Endothelial cell of umbilical vein (primary cell): ENCODE results near the gene VIT. TPM values are rescaled to one million over a fixed set of nuclear protein-coding genes. Genes with fewer than 3 reads are reported as not detected.

ENCODE experiments used
- BruUV-seq: library from RNA; stranded (reverse); fragments of 400-500 nt; replicated peaks from 2 replicates; lab custom pipeline; 2021; lab: Mats Ljungman, UMichigan
- CTCF ChIA-PET: fragments of 300-600, 350-600 bp; sonication (Branson Sonifier 250); formaldehyde crosslinking; loops from one replicate; lab custom pipeline; 2021; ENCODE audit warnings: antibody characterized with exemption, inconsistent platforms; lab: Charles Lee
- POLR2A ChIA-PET: fragments of 300-600, 350-600 bp; sonication (Branson Sonifier 250); formaldehyde crosslinking; loops from one replicate; lab custom pipeline; 2021; ENCODE audit warnings: antibody characterized with exemption, inconsistent platforms; lab: Charles Lee
- DNase-seq: peaks from one replicate; pipeline ENCODE4 v3.0.0-alpha.2; 2011; ENCODE audit warnings: low read depth, low spot score
- FAIRE-seq: peaks from 2 replicates; lab custom pipeline; 2011; peaks lifted over from hg19 to GRCh38; lab: Jason Lieb, UNC
- H2AFZ ChIP-seq: 2 replicates; pipeline ENCODE4 v1.6.0; 2012; ENCODE audit warnings: low read depth, low read length, control low read depth, inconsistent platforms
- H3K27ac ChIP-seq: 2 replicates; pipeline ENCODE4 v1.5.1; 2011; ENCODE audit warnings: low read depth, mild to moderate bottlenecking, control low read depth, low read length, moderate library complexity; ENCODE audit not compliant: insufficient read depth
- H3K27me3 ChIP-seq, 2 experiments: 2 replicates each; pipeline versions ENCODE4 v1.6.0 to v1.6.1; 2011; ENCODE audit warnings: low read length in 2 of 2, mixed read lengths in 1 of 2; ENCODE audit not compliant: control insufficient read depth in 2 of 2, insufficient read depth in 2 of 2
- H3K36me3 ChIP-seq, 2 experiments: 2 replicates in 1 of 2; 3 replicates in 1 of 2; pipeline ENCODE4 v1.5.1; 2011; ENCODE audit warnings: low read length in 2 of 2, mild to moderate bottlenecking in 1 of 2, moderate library complexity in 1 of 2; ENCODE audit not compliant: control insufficient read depth in 2 of 2, insufficient read depth in 2 of 2; ENCODE audit errors: extremely low read depth in 1 of 2
- H3K4me1 ChIP-seq: 3 replicates; pipeline ENCODE4 v1.5.1; 2011; ENCODE audit warnings: mild to moderate bottlenecking, low read length; ENCODE audit not compliant: control insufficient read depth, insufficient read depth; ENCODE audit errors: extremely low read depth
- H3K4me2 ChIP-seq: 2 replicates; pipeline ENCODE4 v1.6.1; 2011; ENCODE audit warnings: low read length, control low read depth, mixed read lengths; ENCODE audit not compliant: insufficient read depth
- H3K4me3 ChIP-seq, 3 experiments: fragments of 200-600 bp in 1 of 3; sonication (generic), shearing (Covaris generic) in 1 of 3; replicated peaks in 1 of 3; 2 replicates each; pipeline ENCODE4 v1.5.1; 2011 to 2016; ENCODE audit warnings: control low read depth in 3 of 3, low read length in 3 of 3, mild to moderate bottlenecking in 2 of 3, inconsistent platforms in 1 of 3, low read depth in 1 of 3, moderate library complexity in 1 of 3; ENCODE audit not compliant: insufficient read depth in 1 of 3
- H3K79me2 ChIP-seq: 2 replicates; pipeline ENCODE4 v1.6.0; 2012; ENCODE audit warnings: low read length, inconsistent platforms; ENCODE audit not compliant: control insufficient read depth, insufficient read depth
- H3K9ac ChIP-seq: replicated peaks from 2 replicates; pipeline ENCODE3; 2011; ENCODE audit warnings: low read length, control low read depth; ENCODE audit not compliant: insufficient read depth; ENCODE audit errors: extremely low read depth
- H3K9me1 ChIP-seq: replicated peaks from 3 replicates; pipeline ENCODE4 v1.6.0; 2011; ENCODE audit warnings: mild to moderate bottlenecking, low read length; ENCODE audit not compliant: control insufficient read depth, insufficient read depth; ENCODE audit errors: extremely low read depth
- H3K9me3 ChIP-seq: replicated peaks from 2 replicates; pipeline ENCODE4 v1.5.1; 2012; ENCODE audit warnings: low read length, inconsistent platforms; ENCODE audit not compliant: control insufficient read depth, insufficient read depth
- H4K20me1 ChIP-seq: replicated peaks from 2 replicates; pipeline ENCODE3; 2011; ENCODE audit warnings: mild to moderate bottlenecking, low read length; ENCODE audit not compliant: control insufficient read depth, insufficient read depth; ENCODE audit errors: extremely low read depth
- EZH2 ChIP-seq: IDR thresholded peaks from 2 replicates; pipeline ENCODE4 v1.6.1; 2012; ENCODE audit warnings: borderline replicate concordance, low read depth, mild to moderate bottlenecking, moderate library complexity, low read length, inconsistent platforms; ENCODE audit not compliant: severe bottlenecking
- FOS ChIP-seq: IDR thresholded peaks from 2 replicates; pipeline ENCODE4 v1.6.1; 2011; ENCODE audit warnings: mild to moderate bottlenecking, low read length, moderate library complexity, borderline replicate concordance; ENCODE audit not compliant: insufficient read depth
- GATA2 ChIP-seq: IDR thresholded peaks from 2 replicates; pipeline ENCODE4 v1.7.0; 2011; ENCODE audit warnings: low read depth, mild to moderate bottlenecking, moderate library complexity, mixed read lengths, low read length; ENCODE audit not compliant: insufficient read length, insufficient read depth
- JUN ChIP-seq: IDR thresholded peaks from 2 replicates; pipeline ENCODE4 v1.6.1; 2011; ENCODE audit warnings: borderline replicate concordance, low read depth; ENCODE audit not compliant: insufficient read length, insufficient read depth
- MYC ChIP-seq: IDR thresholded peaks from one replicate; pipeline ENCODE4 v1.6.1; 2011; ENCODE audit warnings: mild to moderate bottlenecking, low read depth, low read length
- POLR2A ChIP-seq: IDR thresholded peaks from 2 replicates; pipeline ENCODE4 v1.6.1; 2012; ENCODE audit warnings: low read depth, mild to moderate bottlenecking, control low read depth, low read length
- POLR2AphosphoS5 ChIP-seq: IDR thresholded peaks from 2 replicates; pipeline ENCODE4 v1.6.1; 2012; ENCODE audit warnings: low read depth, mild to moderate bottlenecking, control low read depth, low read length, moderate library complexity; ENCODE audit not compliant: insufficient read depth
- dilution Hi-C: fragments of 300-500 bp; cut with MboI; formaldehyde crosslinking; loops from one replicate; pipeline ENCODE4 v1.15.0; 2019; ENCODE audit warnings: low sequenced_read_pairs; ENCODE audit not compliant: extremely low pct_ligation_motif_present
- intact Hi-C: fragments of 100-400 bp; cut with micrococcal nuclease; formaldehyde crosslinking; loops from one replicate; pipeline ENCODE4 v1.10.0; 2022
- polyA plus RNA-seq, 4 experiments: library from polyadenylated mRNA; depleted of rRNA in 3 of 4; stranded (reverse) in 3 of 4; unstranded in 1 of 4; fragments of >200 nt; gene quantifications; 2 replicates each; pipeline versions ENCODE4 v1.2.1 to v1.2.3, GENCODE V29; 2011 to 2012; ENCODE audit warnings: missing spikeins in 1 of 4
- total RNA-seq: library from RNA; stranded (reverse); gene quantifications from 2 replicates; pipeline ENCODE4 v1.2.3, GENCODE V29; 2021
- TF ChIP-seq, protein P1 (sequence below): IDR thresholded peaks from 2 replicates; pipeline ENCODE4 v1.6.1; 2011; ENCODE audit not compliant: insufficient read depth, insufficient read length
- TF ChIP-seq, protein P2 (sequence below), 2 donors: IDR thresholded peaks; 1 replicate in 1 of 2; 2 replicates in 1 of 2; pipeline ENCODE4 v1.5.1; 2011; ENCODE audit warnings: low read length in 2 of 2, mild to moderate bottlenecking in 2 of 2, moderate library complexity in 2 of 2, control low read depth in 1 of 2, inconsistent platforms in 1 of 2, low read depth in 1 of 2; ENCODE audit not compliant: insufficient read depth in 1 of 2; ENCODE audit errors: extremely low read depth in 1 of 2

The VIT gene
- total and polyA plus RNA-seq, 2 donors (not counting 3 experiments of a cell fraction or from before 2014, with no cell fraction given): 0.54 to 0.88 TPM

DNA sequence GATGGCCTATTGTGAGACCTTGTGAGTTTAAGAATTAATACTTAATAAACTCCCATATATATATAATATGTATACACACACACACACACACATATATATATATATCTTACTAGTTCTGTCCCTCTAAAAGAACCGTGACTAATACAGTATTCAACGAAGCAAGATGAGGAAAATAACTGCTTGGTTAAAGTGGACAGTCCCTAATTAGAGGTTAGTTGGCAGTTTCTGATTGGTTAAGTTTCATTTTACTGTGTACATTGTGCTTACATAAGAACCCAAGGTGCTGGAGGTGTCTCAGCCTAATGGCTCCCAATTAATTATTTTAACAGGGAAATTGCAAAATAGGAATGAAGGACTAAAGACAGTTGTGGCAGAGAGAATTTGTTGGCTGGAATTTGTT, 137.7 kb downstream of the VIT start:
- intact Hi-C loops: no loop called here
- H3K27me3 ChIP-seq: no peaks in the 10 kb centered on the region
- dilution Hi-C loops: no loop called here
- no TSS peak for BruUV-seq
- H3K9ac ChIP-seq: no peak overlapping the region
- H3K36me3 ChIP-seq: no peaks in the 10 kb centered on the region
- CTCF ChIA-PET: interaction anchor here (1.2 kb wide), 1 partner anchor 49 kb away, joined by 4 read pairs; no protein-coding TSS in a partner anchor
- no peak for TF ChIP-seq MYC
- no peak for TF ChIP-seq FOS
- TF ChIP-seq GATA2: no peak
- no peak for TF ChIP-seq JUN
- no peak for TF ChIP-seq EZH2
- TF ChIP-seq, protein P1, sequence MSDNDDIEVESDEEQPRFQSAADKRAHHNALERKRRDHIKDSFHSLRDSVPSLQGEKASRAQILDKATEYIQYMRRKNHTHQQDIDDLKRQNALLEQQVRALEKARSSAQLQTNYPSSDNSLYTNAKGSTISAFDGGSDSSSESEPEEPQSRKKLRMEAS: no peak
- TF ChIP-seq, protein P2, sequence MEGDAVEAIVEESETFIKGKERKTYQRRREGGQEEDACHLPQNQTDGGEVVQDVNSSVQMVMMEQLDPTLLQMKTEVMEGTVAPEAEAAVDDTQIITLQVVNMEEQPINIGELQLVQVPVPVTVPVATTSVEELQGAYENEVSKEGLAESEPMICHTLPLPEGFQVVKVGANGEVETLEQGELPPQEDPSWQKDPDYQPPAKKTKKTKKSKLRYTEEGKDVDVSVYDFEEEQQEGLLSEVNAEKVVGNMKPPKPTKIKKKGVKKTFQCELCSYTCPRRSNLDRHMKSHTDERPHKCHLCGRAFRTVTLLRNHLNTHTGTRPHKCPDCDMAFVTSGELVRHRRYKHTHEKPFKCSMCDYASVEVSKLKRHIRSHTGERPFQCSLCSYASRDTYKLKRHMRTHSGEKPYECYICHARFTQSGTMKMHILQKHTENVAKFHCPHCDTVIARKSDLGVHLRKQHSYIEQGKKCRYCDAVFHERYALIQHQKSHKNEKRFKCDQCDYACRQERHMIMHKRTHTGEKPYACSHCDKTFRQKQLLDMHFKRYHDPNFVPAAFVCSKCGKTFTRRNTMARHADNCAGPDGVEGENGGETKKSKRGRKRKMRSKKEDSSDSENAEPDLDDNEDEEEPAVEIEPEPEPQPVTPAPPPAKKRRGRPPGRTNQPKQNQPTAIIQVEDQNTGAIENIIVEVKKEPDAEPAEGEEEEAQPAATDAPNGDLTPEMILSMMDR (IDR thresholded peaks at IDR 0.05; ENCODE audit: extremely low read depth in 1 of 2, insufficient read depth in 1 of 2, low read depth in 1 of 2, low read length in 2 of 2): no peak
- TF ChIP-seq POLR2A: no peak
- TF ChIP-seq POLR2AphosphoS5: no peak
- H3K4me1 ChIP-seq: peaks cover 11% of the 10 kb centered on the region
- no peak overlapping the region for H3K27ac ChIP-seq
- H3K79me2 ChIP-seq: no peaks in the 10 kb centered on the region
- DNase-seq: no peak
- H3K4me2 ChIP-seq: no peak overlapping the region
- POLR2A ChIA-PET: no interaction called here
- H3K4me3 ChIP-seq: no peak overlapping the region
- H4K20me1 ChIP-seq: no peaks in the 10 kb centered on the region
- H2AFZ ChIP-seq: no peak overlapping the region
- no peaks in the 10 kb centered on the region for H3K9me1 ChIP-seq
- H3K9me3 ChIP-seq: no peaks in the 10 kb centered on the region
- FAIRE-seq: no peak
